NCI-H2196 treated with DMSO at 0.1 percent for 48 hours (cell line): Measurements from ENCODE around the gene ATP5PB.

Experiments used
- DNase-seq: peaks from one replicate; lab custom pipeline; 2025; ENCODE audit not compliant: unreplicated experiment; lab: John Stamatoyannopoulos, UW

Gene ATP5PB

GRCh38 chr1:111448918-111449702 lies at the start of gene ATP5PB, which contains the start of gene WDR77:
TSS of gene ATP5PB (plus strand) at chr1:111449464. CDS start at chr1:111449542, 78 bp downstream.
TSS of gene WDR77 (minus strand) at chr1:111449256. CDS start at chr1:111449169, 87 bp downstream.
- DNase-seq = peak; percentile 94

- DNase-seq = peak; percentile 21
Observed at GRCh38 chr1:111399792-111400610, 49.3 kb upstream of the ATP5PB start.

GRCh38 chr1:111402083-111402482 lies 47.2 kb upstream of the ATP5PB start:
- no peak for DNase-seq

GRCh38 chr1:111404588-111404987 lies 44.7 kb upstream of the ATP5PB start:
- no peak for DNase-seq

- peak; percentile 96 for DNase-seq
Observed at GRCh38 chr1:111406321-111406768, 42.9 kb upstream of the ATP5PB start.

- DNase-seq = no peak
Observed at GRCh38 chr1:111407301-111407700, 42.0 kb upstream of the ATP5PB start.

GRCh38 chr1:111412839-111413238 lies 36.4 kb upstream of the ATP5PB start:
- DNase-seq = no peak

GRCh38 chr1:111414756-111415155 lies 34.5 kb upstream of the ATP5PB start:
- no peak for DNase-seq

GRCh38 chr1:111415461-111415860 lies 33.8 kb upstream of the ATP5PB start:
- no peak for DNase-seq

- no peak for DNase-seq
Observed at GRCh38 chr1:111417755-111418154, 31.5 kb upstream of the ATP5PB start.

GRCh38 chr1:111419037-111419436 lies 30.2 kb upstream of the ATP5PB start:
- no peak for DNase-seq

GRCh38 chr1:111420377-111420776 lies 28.9 kb upstream of the ATP5PB start:
- no peak for DNase-seq

GRCh38 chr1:111422546-111423391 lies 26.5 kb upstream of the ATP5PB start:
- DNase-seq = peak; percentile 24

GRCh38 chr1:111424281-111424680 lies 25.0 kb upstream of the ATP5PB start:
- no peak for DNase-seq

- DNase-seq = no peak
Observed at GRCh38 chr1:111436726-111437125, 12.5 kb upstream of the ATP5PB start.

GRCh38 chr1:111439461-111440351 lies 9.6 kb upstream of the ATP5PB start:
- no peak for DNase-seq

- DNase-seq = peak; percentile 38
Observed at GRCh38 chr1:111441573-111442192, 7.6 kb upstream of the ATP5PB start.

- no peak for DNase-seq
Observed at GRCh38 chr1:111442457-111442856, 6.8 kb upstream of the ATP5PB start.

GRCh38 chr1:111444031-111444430 lies 5.2 kb upstream of the ATP5PB start:
- no peak for DNase-seq

GRCh38 chr1:111446546-111446945 lies 2.7 kb upstream of the ATP5PB start:
- DNase-seq = no peak
